ENCODE results near the gene FGL2. TPM values are rescaled to one million over a fixed set of nuclear protein-coding genes. Genes with fewer than 3 reads are reported as not detected.
"Not testable (repeated sequence)": the region's sequence is repeated elsewhere in the genome, so short reads cannot be mapped to it uniquely, and the experiment has no call there.

Gene FGL2
- total and polyA plus RNA-seq, 7 donors = 2.1 to 8.8 (median 3.8) TPM

- ATAC-seq (no peak), DNase-seq (no peak)
- H3K4me1 ChIP-seq = no peaks in the 10 kb centered on the region
- intact Hi-C loops (cut with DNase I) = no loop called here
- no peak overlapping the region for H3K4me3 ChIP-seq
- no peaks in the 10 kb centered on the region for H3K27me3 ChIP-seq (ENCODE audit: insufficient read depth in 3 of 3, low read length in 2 of 3)
- H3K36me3 ChIP-seq (ENCODE audit: insufficient read depth in 1 of 2, low read depth in 1 of 2) = peaks cover 0 to 5% of the 10 kb centered on the region in 2 donors
- no peak overlapping the region for H3K27ac ChIP-seq
- 95 to 98% (median 97%) methylated on average over 3 of the region's 3 CpGs for WGBS, 3 donors
- no peak for TF ChIP-seq CTCF (IDR thresholded peaks at IDR 0.05)
- H3K9me3 ChIP-seq = no peaks in the 10 kb centered on the region
Observed at GRCh38 chr7:77239471-77239870, 39.9 kb upstream of the FGL2 start.

GRCh38 chr7:77238703-77239136 lies 39.1 kb upstream of the FGL2 start:
- WGBS, 3 donors = 88 to 92% (median 91%) methylated on average over 2 of the region's 2 CpGs
- Histone ChIP-seq H3K36me3 (ENCODE audit: insufficient read depth in 1 of 2, low read depth in 1 of 2) (peaks cover 0 to 5% of the 10 kb centered on the region in 2 donors), H3K4me3 (no peak overlapping the region), H3K4me1 (no peaks in the 10 kb centered on the region), H3K27me3 (ENCODE audit: insufficient read depth in 3 of 3, low read length in 2 of 3) (no peaks in the 10 kb centered on the region), H3K9me3 (no peaks in the 10 kb centered on the region), H3K27ac (no peak overlapping the region)
- DNase-seq (no peak), ATAC-seq (no peak)
- TF ChIP-seq CTCF (IDR thresholded peaks at IDR 0.05) = no peak
- intact Hi-C loops (cut with DNase I) = no loop called here

GRCh38 chr7:77235276-77235675 lies 35.7 kb upstream of the FGL2 start:
- intact Hi-C loops (cut with DNase I) = no loop called here
- no peak for ATAC-seq
- Histone ChIP-seq H3K4me3 (no peak overlapping the region), H3K27me3 (ENCODE audit: insufficient read depth in 3 of 3, low read length in 2 of 3) (no peaks in the 10 kb centered on the region), H3K4me1 (no peaks in the 10 kb centered on the region), H3K27ac (no peak overlapping the region), H3K9me3 (no peaks in the 10 kb centered on the region), H3K36me3 (ENCODE audit: insufficient read depth in 1 of 2, low read depth in 1 of 2) (no peaks in the 10 kb centered on the region)
- 85 to 96% (median 91%) methylated on average over 2 of the region's 2 CpGs for WGBS, 3 donors
- no peak for TF ChIP-seq CTCF (IDR thresholded peaks at IDR 0.05)
- DNase-seq = no peak

GRCh38 chr7:77232467-77232866 lies 32.8 kb upstream of the FGL2 start:
- no peaks in the 10 kb centered on the region for H3K27me3 ChIP-seq (ENCODE audit: insufficient read depth in 3 of 3, low read length in 2 of 3)
- WGBS, 3 donors = 76 to 88% (median 82%) methylated on average over 2 of the region's 2 CpGs

GRCh38 chr7:77228795-77229194 lies 29.2 kb upstream of the FGL2 start:
- ATAC-seq; H3K9me3 ChIP-seq; H3K27me3 ChIP-seq (ENCODE audit: insufficient read depth in 3 of 3, low read length in 2 of 3); intact Hi-C loops (cut with DNase I); DNase-seq; H3K4me1 ChIP-seq; H3K36me3 ChIP-seq (ENCODE audit: insufficient read depth in 1 of 2, low read depth in 1 of 2); H3K4me3 ChIP-seq; H3K27ac ChIP-seq: not testable (repeated sequence)

More at GRCh38 chr7:77232467-77232866, 32.8 kb upstream of the FGL2 start:
- intact Hi-C loops (cut with DNase I) = no loop called here
- DNase-seq (no peak), ATAC-seq (no peak)
- H3K4me1 ChIP-seq = no peaks in the 10 kb centered on the region
- TF ChIP-seq CTCF (IDR thresholded peaks at IDR 0.05) = no peak
- no peak overlapping the region for H3K4me3 ChIP-seq
- no peak overlapping the region for H3K27ac ChIP-seq
- no peaks in the 10 kb centered on the region for H3K36me3 ChIP-seq (ENCODE audit: insufficient read depth in 1 of 2, low read depth in 1 of 2)
- H3K9me3 ChIP-seq = peaks cover 4% of the 10 kb centered on the region

All from psoas muscle (tissue), 8 donors.